Loucy (cell line): ENCODE measurements around the gene CPXM2.

Experiments
- CTCF ChIP-seq: fragments of 200-600 bp; sonication (generic); conservative IDR thresholded peaks from 2 replicates; pipeline ENCODE4 v1.5.1; 2014; ENCODE audit warnings: mild to moderate bottlenecking, antibody characterized with exemption, low read length
- EZH2phosphoT487 ChIP-seq: fragments of 200-600 bp; IDR thresholded peaks from 2 replicates; pipeline ENCODE4 v1.6.1; 2018; ENCODE audit warnings: antibody characterized with exemption, mild to moderate bottlenecking, moderate library complexity, borderline replicate concordance

GRCh38 chr10:123936426-123936825, 44.8 kb upstream of the CPXM2 start:
- no peak for TF ChIP-seq CTCF
- TF ChIP-seq EZH2phosphoT487, result no peak
